HS-27A (cell line): Measurements from ENCODE around the gene LILRA5.
"Not testable (repeated sequence)": the region's sequence is repeated elsewhere in the genome, so short reads cannot be mapped to it uniquely, and the experiment has no call there.

ENCODE experiments used
- DNase-seq: peaks from one replicate; pipeline ENCODE4 v3.0.0-alpha.2; 2012; ENCODE audit warnings: low read depth, missing footprints

LILRA5 gene

GRCh38 chr19:54312436-54313377, at the start of gene LILRA5:
Gene LILRA5 (minus strand): TSS chr19:54313166. CDS start chr19:54313019, 147 bp downstream.
- no peak for DNase-seq

- DNase-seq: not testable (repeated sequence)
These were observed 48.9 kb upstream of the LILRA5 start for GRCh38 chr19:54361680-54362422.

GRCh38 chr19:54359149-54359820, 46.3 kb upstream of the LILRA5 start:
- not testable (repeated sequence) for DNase-seq

GRCh38 chr19:54357381-54357780, 44.4 kb upstream of the LILRA5 start:
- DNase-seq: no peak

- DNase-seq: no peak
These were observed 43.6 kb upstream of the LILRA5 start for GRCh38 chr19:54356444-54357056.

GRCh38 chr19:54355675-54356074, 42.7 kb upstream of the LILRA5 start:
- no peak for DNase-seq

- no peak for DNase-seq
These were observed 41.8 kb upstream of the LILRA5 start for GRCh38 chr19:54354761-54355160.

GRCh38 chr19:54352546-54352945, 39.6 kb upstream of the LILRA5 start:
- no peak for DNase-seq

GRCh38 chr19:54352041-54352440, 39.1 kb upstream of the LILRA5 start:
- no peak for DNase-seq

GRCh38 chr19:54351474-54351873, 38.5 kb upstream of the LILRA5 start:
- no peak for DNase-seq

- DNase-seq: no peak
These were observed 33.0 kb upstream of the LILRA5 start for GRCh38 chr19:54345938-54346386.

- no peak for DNase-seq
These were observed 30.9 kb upstream of the LILRA5 start for GRCh38 chr19:54343868-54344267.

- no peak for DNase-seq
These were observed 28.3 kb upstream of the LILRA5 start for GRCh38 chr19:54341295-54341694.

GRCh38 chr19:54339646-54340358, 26.8 kb upstream of the LILRA5 start:
- DNase-seq: no peak

GRCh38 chr19:54338521-54338920, 25.6 kb upstream of the LILRA5 start:
- no peak for DNase-seq

- no peak for DNase-seq
These were observed 24.9 kb upstream of the LILRA5 start for GRCh38 chr19:54337858-54338230.

GRCh38 chr19:54336893-54337857, 24.2 kb upstream of the LILRA5 start:
- no peak for DNase-seq

- DNase-seq: no peak
These were observed 23.3 kb upstream of the LILRA5 start for GRCh38 chr19:54335979-54336892.

- DNase-seq: no peak
These were observed 22.2 kb upstream of the LILRA5 start for GRCh38 chr19:54335164-54335563.
